ENCODE data around the gene DNAH11. TPM values are rescaled to one million over a fixed set of nuclear protein-coding genes. Genes with fewer than 3 reads are reported as not detected.

The DNAH11 gene
- total and polyA plus RNA-seq, 2 of the 13 experiments (the other 11 are each of a cell fraction or from before 2014, with no cell fraction given), result not detected

DNA sequence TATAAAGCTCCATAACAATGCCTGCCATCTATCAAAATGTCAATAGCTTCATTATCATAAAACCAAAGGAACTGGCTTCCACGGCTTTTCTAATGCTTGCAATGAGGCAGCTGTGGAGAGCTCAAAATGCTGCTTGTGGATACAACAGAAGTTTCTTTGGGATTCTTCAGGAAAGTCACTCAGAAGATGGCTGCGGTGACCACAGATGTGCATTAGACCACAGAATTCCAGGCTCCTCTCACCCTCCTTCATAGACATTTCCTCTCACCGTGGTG is 325.7 kb downstream of the DNAH11 start:
- ChIA-PET POLR2A (no interaction called here), CTCF (ENCODE audit: low intra/inter-chr PET ratio, low total read pairs) (no interaction called here)
- DNase-seq (ENCODE audit: low spot score) (no peak), FAIRE-seq (no peak), ATAC-seq (no peak)
- Histone ChIP-seq H3K36me3 (replicated peaks in 1 of 2; ENCODE audit: control insufficient read depth in 1 of 2, insufficient read depth in 2 of 2, low read length in 2 of 2) (no peaks in the 10 kb centered on the region), H3K4me3 (replicated peaks in 1 of 3; ENCODE audit: insufficient read depth in 1 of 3, low read depth in 2 of 3, low read length in 3 of 3) (no peak overlapping the region), H3K4me2 (ENCODE audit: low read depth, low read length) (no peak overlapping the region), H3K9ac (ENCODE audit: insufficient read depth, low read depth, low read length) (no peak overlapping the region), H3K9me3 (ENCODE audit: low read length) (no peaks in the 10 kb centered on the region), H3K27me3 (ENCODE audit: control insufficient read depth in 1 of 2, insufficient read depth in 2 of 2, low read length in 2 of 2) (no peaks in the 10 kb centered on the region), H3K4me1 (ENCODE audit: insufficient read depth, low read length) (no peaks in the 10 kb centered on the region), H3K79me2 (ENCODE audit: insufficient read depth, low read length) (no peaks in the 10 kb centered on the region), H2AFZ (ENCODE audit: low read length) (no peak overlapping the region), H4K20me1 (ENCODE audit: insufficient read depth, low read length) (no peaks in the 10 kb centered on the region), H3K27ac (ENCODE audit: extremely low read length, insufficient read depth, low read length) (no peak overlapping the region)
- no peak for TF ChIP-seq PAF1 (CRISPR knock-in tag; IDR thresholded peaks at IDR 0.05)
- TF ChIP-seq MNT (IDR thresholded peaks at IDR 0.05), result no peak
- no peak for TF ChIP-seq RNF2 (conservative IDR thresholded peaks at IDR 0.05; ENCODE audit: low read depth)
- TF ChIP-seq DRAP1 (CRISPR knock-in tag; IDR thresholded peaks at IDR 0.05), result no peak
- no peak for TF ChIP-seq HIC2 (CRISPR knock-in tag; IDR thresholded peaks at IDR 0.05; ENCODE audit: low read depth)
- TF ChIP-seq ZNF44 (CRISPR knock-in tag; IDR thresholded peaks at IDR 0.05), result no peak
- TF ChIP-seq ZNF746 (CRISPR knock-in tag; IDR thresholded peaks at IDR 0.05), result no peak
- no peak for TF ChIP-seq HHEX (CRISPR knock-in tag; IDR thresholded peaks at IDR 0.05)
- in situ Hi-C loops (cut with HindIII; ENCODE audit: extremely low pct_ligation_motif_present, low pct_unique_long_range_greater_than_20kb) (no loop called here), intact Hi-C loops (cut with micrococcal nuclease; ENCODE audit: unreplicated experiment) (no loop called here)
- no TSS peak for BruUV-seq (replicated peaks)
- WGBS (ENCODE audit: low lambda C conversion rate), result 5% methylated on average over 3 of the region's 3 CpGs

All from HepG2 (cell line).